ENCODE data around the gene XXYLT1.

DNA sequence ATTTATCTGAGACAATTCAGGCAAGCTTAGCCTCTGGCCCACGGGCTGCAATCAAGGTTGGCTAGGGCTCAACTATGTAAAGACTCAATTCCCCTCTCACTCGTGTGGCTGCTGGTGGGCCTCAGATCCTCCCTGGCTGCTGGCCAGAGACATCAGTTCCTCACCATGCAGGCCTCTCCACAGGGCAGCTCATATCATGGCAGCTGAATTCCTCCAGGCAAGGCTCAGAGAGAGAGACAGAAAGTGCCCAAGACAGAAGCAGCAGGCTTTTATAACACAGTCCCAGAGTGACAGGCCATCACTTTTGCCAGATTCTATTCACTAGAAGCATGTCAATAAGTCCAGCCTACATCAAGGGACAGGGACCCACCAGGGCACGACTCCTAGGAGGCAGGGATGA is 63.2 kb downstream of the XXYLT1 start:
- TF ChIP-seq, protein P1, sequence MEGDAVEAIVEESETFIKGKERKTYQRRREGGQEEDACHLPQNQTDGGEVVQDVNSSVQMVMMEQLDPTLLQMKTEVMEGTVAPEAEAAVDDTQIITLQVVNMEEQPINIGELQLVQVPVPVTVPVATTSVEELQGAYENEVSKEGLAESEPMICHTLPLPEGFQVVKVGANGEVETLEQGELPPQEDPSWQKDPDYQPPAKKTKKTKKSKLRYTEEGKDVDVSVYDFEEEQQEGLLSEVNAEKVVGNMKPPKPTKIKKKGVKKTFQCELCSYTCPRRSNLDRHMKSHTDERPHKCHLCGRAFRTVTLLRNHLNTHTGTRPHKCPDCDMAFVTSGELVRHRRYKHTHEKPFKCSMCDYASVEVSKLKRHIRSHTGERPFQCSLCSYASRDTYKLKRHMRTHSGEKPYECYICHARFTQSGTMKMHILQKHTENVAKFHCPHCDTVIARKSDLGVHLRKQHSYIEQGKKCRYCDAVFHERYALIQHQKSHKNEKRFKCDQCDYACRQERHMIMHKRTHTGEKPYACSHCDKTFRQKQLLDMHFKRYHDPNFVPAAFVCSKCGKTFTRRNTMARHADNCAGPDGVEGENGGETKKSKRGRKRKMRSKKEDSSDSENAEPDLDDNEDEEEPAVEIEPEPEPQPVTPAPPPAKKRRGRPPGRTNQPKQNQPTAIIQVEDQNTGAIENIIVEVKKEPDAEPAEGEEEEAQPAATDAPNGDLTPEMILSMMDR (IDR thresholded peaks at IDR 0.05; ENCODE audit: insufficient read depth, low read length, poor library complexity, severe bottlenecking), result no peak
- TF ChIP-seq EZH2phosphoT487 (conservative IDR thresholded peaks at IDR 0.05; ENCODE audit: low read length), result no peak

Measured in SU-DHL-6 (cell line).